DMS153 treated with DMSO at 0.1 percent for 48 hours (cell line): ENCODE measurements around the gene CNOT10.
"Not testable (repeated sequence)": the region's sequence is repeated elsewhere in the genome, so short reads cannot be mapped to it uniquely, and the experiment has no call there.

Source experiments
- DNase-seq: peaks from one replicate; lab custom pipeline; 2025; ENCODE audit not compliant: unreplicated experiment; lab: John Stamatoyannopoulos, UW

Gene CNOT10

GRCh38 chr3:32685543-32686185 lies 676 bp downstream of the CNOT10 start:
- no peak for DNase-seq

GRCh38 chr3:32686713-32687112 lies 1.7 kb downstream of the CNOT10 start:
- no peak for DNase-seq

DNA sequence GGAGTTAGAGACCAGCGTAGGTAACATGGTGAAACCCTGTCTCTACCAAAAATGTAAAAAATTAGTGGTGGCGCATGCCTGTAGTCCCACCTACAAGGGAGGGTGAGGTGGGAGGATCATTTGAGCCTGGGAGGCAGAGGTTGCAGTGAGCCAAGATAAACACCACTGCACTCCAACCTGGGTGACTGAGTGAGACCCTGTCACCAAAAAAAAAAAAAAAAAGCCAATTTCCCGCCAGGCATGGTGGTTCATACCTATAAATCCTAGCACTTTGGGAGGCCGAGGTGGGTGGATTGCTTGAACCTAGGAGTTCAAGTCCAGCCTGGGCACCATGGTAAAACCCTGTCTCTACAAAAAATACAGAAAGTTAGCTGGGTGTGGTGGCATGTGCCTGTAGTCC lies 6.9 kb downstream of the CNOT10 start:
- no peak for DNase-seq

DNA sequence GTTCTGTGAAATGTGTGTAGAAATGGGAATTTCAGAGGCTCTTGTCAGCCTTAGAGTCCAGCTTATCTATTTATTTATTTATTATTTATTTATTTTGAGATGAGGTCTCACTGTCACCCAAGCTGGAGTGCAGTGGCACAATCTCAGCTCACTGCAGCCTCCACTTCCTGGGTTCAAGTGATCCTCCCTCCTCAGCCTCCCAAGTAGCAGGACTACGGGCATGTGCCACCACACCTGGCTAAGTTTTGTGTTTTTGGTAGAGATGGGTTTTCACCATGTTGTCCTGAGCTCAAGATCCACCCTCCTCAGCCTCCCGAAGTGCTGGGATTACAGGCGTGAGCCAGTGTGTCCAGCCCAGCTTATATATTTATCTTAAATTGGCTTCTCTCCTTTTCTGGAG lies 11.5 kb downstream of the CNOT10 start:
- DNase-seq = no peak

- no peak for DNase-seq
These were observed 13.5 kb downstream of the CNOT10 start for GRCh38 chr3:32698506-32698905.

- no peak for DNase-seq
These were observed 14.4 kb downstream of the CNOT10 start for GRCh38 chr3:32699429-32699828.

DNA sequence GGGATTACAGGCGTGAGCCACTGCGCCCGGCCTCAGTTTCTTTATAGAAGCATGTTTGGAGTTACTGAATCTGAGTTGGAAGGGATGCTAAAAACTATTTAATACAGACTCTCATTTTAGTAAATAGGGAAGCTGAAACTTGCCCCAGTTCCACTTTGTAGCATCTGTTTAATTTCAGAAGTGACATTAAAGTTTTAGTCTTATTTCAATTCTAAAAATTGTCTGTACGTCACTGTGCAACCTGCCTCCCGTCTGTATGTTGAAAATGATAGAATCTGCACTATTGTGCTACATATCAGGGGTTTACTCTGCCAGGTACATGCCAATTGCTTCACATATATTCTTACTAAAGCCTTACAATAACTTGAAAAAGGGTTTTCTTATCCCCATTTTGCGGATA lies 15.3 kb downstream of the CNOT10 start:
- DNase-seq = no peak

GRCh38 chr3:32703491-32703972 lies 18.5 kb downstream of the CNOT10 start:
- no peak for DNase-seq

- DNase-seq = no peak
These were observed 20.2 kb downstream of the CNOT10 start for GRCh38 chr3:32705232-32705631.

GRCh38 chr3:32706348-32707025 lies 21.5 kb downstream of the CNOT10 start:
- DNase-seq = no peak

DNA sequence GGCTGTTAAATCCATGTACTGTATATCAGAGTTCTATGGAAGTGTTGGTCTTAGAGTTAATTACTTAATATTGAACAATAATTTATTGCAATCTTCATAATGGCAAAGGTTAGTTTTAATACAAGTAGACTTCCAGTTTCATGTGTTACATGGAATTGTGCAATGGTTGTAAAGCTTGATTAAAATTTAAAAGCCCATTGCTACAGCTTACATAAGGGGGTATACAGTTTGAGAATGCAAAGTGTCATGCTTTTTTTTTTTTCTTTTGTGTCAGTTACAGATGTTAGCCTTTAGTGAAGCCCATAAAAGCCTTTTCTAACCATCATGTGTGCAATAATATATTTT lies 22.0 kb downstream of the CNOT10 start:
- no peak for DNase-seq

DNA sequence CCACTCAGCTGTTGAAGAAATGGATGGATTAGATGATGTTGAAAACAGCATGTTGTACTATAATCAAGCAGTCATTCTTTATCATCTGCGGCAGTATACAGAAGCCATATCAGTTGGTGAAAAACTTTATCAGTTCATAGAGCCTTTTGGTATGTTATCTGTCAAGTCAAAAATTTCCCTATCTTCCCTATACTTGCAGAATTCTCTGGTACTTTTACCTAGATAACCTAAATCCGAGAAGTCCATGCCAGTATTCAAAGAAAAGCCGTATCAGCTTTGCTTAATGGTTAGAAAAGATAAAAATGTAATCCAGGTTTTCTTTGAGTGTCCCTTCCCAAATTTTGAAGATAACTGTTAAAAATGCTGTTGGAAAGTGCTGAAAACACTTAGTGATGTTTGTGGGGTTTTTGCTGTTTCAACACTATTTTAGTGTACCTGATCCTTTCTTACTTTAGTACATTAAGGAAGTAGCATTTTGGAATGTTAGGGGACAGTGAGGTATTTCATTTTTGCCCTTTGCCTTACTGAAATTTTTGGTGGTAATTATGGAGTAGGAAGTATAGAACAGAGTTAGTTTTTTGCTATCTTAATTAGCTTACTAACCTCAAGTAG lies 23.8 kb downstream of the CNOT10 start:
- DNase-seq = no peak

GRCh38 chr3:32709346-32709745 lies 24.4 kb downstream of the CNOT10 start:
- DNase-seq = no peak

GRCh38 chr3:32712506-32713055 lies 27.6 kb downstream of the CNOT10 start:
- no peak for DNase-seq

DNA sequence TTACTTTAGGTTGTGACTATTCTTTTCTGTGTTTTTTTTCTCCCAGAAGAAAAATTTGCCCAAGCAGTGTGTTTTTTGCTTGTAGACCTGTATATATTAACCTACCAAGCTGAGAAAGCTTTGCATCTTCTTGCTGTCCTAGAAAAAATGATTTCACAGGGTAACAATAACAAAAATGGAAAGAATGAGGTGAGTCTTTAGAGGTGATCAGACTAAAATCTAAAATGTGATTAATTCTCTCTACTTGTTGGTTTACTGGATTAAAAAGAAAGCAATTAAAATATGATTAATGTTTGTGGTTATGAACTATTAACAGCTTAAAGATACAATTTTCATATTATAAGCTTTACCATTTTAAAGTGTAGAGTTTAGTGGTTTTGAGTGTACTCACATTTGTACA lies 28.2 kb downstream of the CNOT10 start:
- no peak for DNase-seq

- no peak for DNase-seq
These were observed 34.3 kb downstream of the CNOT10 start for GRCh38 chr3:32719335-32719734.

DNA sequence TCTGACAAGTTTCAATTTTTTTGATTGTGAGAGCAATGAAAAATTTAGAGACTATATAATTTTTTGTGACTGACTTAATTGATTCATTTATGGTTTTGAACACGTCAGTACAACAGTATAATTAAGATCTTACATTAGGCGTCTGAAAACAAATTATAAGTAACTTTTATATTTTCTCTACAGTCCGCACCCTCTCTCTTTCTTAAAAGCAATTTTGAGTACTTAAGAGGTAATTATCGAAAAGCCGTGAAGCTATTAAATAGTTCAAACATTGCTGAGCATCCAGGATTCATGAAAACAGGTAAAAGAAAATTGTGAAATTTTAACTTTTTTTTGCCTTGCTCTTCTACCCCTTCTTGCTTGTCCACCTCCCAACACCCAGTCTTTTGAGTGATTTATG lies 34.9 kb downstream of the CNOT10 start:
- DNase-seq = no peak

- DNase-seq = no peak
These were observed 40.7 kb downstream of the CNOT10 start for GRCh38 chr3:32725721-32726120.

DNA sequence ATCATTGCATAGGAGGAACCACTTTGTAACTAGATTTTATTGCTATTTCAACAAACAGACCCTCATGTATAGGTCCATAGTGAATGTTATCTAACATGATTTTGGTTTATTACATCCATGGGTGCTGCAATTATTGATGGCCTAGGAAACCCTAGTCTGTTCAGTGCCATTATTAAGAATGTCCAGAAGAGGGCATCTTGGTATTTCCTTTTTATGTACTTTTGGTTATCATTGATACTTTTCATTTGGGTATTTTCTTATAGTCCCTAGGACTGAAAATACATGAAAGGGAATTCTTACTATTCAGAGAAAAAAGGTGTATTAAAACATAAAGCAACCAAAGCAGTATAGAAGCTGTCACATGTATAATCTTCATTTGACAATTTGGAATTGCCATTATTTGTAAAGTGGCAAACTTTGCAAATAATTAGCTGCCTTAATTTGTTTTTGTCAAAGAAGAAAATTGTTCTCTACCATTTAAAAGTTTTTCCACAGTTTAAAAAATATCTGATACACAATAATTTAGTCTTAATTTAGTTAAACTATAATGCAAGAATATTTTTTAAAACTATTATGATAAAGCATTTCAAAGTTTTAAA lies 48.7 kb downstream of the CNOT10 start:
- no peak for DNase-seq

- no peak for DNase-seq
These were observed 49.8 kb downstream of the CNOT10 start for GRCh38 chr3:32734756-32735155.

- not testable (repeated sequence) for DNase-seq
These were observed 58.5 kb downstream of the CNOT10 start for GRCh38 chr3:32743470-32743869.

DNA sequence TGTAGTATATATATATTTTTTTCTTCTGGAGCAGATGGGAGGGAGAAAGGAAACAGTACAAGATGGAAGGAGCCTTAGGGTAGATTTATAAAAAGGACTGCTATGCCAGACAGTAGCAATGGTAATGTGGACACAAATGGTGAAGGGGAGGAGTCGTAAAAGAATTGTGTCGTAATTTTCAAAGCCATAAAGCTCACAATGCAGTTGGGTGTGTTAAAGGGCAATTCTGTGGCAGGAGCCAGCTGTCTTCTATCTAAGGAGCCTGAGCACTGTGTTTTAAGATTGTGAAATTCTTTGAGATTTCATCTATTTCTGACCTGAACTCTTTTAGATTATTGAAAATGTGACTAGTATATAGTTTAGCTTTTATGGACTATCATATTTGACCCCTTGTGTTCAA lies 58.9 kb downstream of the CNOT10 start:
- DNase-seq = no peak
